Caki2 (cell line): ENCODE results near the gene DCDC1. TPM values are rescaled to one million over a fixed set of nuclear protein-coding genes. Genes with fewer than 3 reads are reported as not detected.
"Not testable (repeated sequence)": the region's sequence is repeated elsewhere in the genome, so short reads cannot be mapped to it uniquely, and the experiment has no call there.

Experiments used
- DNase-seq: peaks from one replicate; pipeline ENCODE4 v3.0.0-alpha.2; 2015; ENCODE audit warnings: low read depth
- in situ Hi-C: cut with HindIII; loops from 2 replicates; pipeline ENCODE4 v1.10.0; 2016; ENCODE audit warnings: low sequenced_read_pairs, low pct_unique_long_range_greater_than_20kb, mixed read lengths
- total RNA-seq: library from RNA; depleted of rRNA; stranded (reverse); fragments of >200 nt; shearing (Covaris generic); gene quantifications from 2 replicates; pipeline ENCODE4 v1.2.3, GENCODE V29; 2014; ENCODE audit warnings: low replicate concordance

Gene DCDC1
- total RNA-seq, 1 experiment from 2014 or later: not detected

GRCh38 chr11:31337806-31338205 is 31.7 kb downstream of the DCDC1 start:
- no peak for DNase-seq
- in situ Hi-C loops: no loop called here

DNA sequence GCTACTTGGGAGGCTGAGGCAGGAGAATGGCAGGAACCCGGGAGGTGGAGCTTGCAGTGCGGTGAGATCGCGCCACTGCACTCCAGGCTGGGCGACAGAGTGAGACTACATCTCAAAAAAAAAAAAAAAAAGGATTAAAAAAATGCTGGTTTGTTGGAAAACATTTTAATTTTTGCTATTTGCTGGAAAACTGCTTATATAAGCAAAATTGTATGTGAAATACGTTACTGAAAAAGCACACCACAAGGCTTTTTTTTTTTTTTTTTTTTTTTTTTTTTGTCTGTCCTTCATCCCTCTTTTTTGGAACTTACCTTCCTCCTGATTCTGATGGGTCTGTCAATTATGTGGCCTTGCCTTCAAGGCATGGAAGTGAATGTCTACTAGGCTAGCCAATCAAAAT is 40.8 kb downstream of the DCDC1 start:
- no peak for DNase-seq
- in situ Hi-C loops: no loop called here

DNA sequence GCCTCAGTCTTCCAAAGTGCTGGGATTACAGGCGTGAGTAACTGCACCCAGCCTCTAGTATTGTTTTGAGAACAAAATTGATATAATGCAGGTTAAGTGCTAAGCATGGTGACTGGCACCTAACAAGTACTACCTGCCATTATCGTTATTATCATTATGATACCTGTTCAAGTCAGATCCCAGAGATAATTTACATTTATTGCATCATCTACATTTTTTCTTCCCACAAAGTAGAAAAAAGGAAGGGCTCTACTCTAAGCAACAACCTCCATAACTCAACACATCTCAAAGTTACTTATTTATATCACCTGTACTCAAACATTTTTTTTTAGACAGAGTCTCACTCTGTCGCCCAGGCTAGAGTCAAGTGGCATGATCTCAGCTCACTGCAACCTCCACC is 42.1 kb downstream of the DCDC1 start:
- in situ Hi-C loops: no loop called here
- no peak for DNase-seq

DNA sequence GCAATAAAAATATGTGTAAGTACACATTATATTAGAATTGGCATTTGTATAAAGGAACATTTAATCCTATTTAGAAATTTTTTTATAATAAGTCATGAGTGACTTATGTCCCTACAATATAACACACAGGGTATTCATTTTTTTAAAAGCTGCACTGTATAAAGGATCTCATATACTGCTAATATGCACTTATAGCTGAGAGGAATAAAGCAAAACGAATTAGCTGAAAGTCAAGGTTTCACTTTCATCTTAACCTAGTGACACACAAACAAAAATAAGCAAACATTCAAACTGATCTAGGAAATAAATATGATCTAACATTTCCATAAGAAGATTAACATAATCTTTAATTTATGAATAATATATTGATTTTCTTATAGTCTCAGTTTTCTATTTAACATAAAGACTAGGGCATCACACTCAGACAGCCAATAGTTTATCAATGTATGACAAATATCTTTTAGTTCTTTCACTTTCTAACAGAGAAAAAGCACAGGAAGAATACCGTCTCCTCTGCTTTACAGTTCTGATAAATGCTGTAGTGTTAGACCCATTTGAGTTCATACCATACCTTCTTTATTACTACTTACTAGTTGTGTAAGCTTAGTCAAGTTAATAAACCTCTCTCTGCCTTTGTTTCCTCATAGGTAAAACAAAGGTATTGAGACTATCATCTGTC is 42.9 kb downstream of the DCDC1 start:
- no peak for DNase-seq
- in situ Hi-C loops: no loop called here

DNA sequence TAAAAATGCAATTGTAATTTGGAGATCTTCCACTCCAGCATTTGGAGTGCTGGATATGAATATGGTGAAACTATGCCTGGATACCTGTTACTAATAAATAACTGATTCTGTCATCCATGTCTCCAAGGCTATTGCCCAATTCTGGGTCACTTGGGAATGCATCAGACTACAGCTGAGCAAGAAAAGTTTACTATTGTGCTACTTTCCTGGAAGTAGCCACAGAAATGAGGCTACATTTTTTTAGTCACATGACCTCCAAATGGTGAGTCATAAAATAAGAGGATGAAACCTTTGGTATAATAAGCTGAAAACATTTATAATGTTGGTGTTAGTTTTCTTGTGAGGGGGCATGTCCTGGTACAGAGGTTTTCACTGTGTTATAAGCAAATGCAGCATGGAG is 44.4 kb downstream of the DCDC1 start:
- DNase-seq: no peak
- in situ Hi-C loops: no loop called here

- in situ Hi-C loops: no loop called here
Measured at GRCh38 chr11:31323145-31323544, 46.4 kb downstream of the DCDC1 start.

DNA sequence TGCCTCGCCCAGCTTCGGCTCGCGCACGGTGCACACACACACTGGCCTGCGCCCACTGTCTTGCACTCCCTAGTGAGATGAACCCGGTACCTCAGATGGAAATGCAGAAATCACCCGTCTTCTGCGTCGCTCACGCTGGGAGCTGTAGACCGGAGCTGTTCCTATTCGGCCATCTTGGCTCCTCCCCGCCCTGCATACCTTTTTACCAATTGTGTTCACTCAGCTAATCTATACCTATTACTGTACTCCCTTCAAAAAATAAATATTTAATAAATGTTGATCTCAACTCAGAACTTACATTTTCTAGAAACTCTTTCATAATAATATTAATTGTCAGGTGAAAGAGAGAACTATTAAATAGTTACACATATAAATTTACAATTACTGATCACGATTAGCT is 48.0 kb downstream of the DCDC1 start:
- DNase-seq: not testable (repeated sequence)

More at GRCh38 chr11:31323145-31323544, 46.4 kb downstream of the DCDC1 start:
- DNase-seq: no peak

DNA sequence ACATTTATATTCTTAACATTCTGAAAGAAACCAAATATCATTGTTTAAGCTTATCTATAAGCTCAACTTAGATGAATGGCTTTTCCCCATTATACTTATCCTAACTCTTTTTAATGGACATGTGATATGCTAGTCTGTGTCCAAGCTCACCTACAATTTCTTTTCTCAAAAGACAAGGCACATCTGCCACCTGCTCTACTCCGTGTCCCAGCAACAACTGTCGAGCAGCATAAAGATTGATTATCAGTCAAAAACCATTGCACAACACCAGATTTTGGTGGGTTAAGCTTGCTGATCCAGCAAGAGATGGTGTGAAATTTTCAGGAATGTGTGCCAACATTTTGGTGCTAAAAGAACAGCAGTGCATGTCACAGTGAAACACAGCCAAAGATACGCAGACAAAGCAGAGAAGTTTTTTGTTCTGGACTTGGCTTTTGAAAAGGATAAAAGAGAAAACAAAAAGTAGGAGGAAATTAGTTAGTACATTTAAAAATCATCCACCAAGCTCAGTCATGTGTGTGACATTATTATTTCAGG is 65.8 kb downstream of the DCDC1 start:
- in situ Hi-C loops: no loop called here
- no peak for DNase-seq

More for the DNA sequence above, 48.0 kb downstream of the DCDC1 start:
- in situ Hi-C loops: not testable (repeated sequence)

DNA sequence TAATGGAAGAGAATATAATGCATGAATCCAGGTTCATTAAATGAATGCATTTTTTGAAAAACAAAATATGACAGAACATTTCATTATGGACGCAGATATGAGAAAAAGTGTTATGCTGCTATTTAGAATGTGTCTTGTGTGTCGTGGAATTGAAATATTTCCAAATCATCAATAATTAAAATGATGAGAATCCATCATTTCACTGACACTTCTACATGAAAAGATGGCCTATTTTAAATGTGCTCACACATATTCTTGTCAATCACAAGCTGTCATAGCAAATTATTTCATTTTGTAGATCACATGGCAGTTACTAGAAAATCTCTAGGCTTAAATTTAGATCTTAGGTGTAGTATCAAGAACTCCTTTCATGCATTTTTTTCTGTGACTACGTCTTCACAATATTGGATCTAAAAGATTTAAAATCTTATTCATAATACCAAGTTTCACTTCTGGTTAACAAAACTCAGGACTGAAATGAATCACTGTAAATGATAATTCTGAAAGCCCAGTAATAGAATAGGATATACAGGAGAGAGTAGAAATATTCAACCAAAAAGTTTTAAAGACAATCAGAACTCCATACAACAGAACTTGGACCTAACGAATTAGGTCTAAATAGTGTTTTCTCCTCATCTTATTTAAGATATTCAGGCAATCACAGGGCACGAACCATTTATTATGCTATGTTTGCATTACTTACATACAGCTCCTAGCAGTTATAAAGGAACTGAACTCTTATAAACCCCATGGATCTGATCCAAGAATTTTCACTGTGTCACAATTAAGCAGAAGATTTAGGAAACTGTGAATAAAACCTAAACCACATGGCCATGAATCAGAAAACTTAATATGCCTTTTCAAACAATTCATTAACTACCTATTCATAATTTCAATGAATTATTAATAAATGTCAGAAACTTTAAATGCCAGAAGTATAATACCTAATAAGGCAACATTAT is 67.7 kb downstream of the DCDC1 start:
- no peak for DNase-seq
- in situ Hi-C loops: no loop called here

DNA sequence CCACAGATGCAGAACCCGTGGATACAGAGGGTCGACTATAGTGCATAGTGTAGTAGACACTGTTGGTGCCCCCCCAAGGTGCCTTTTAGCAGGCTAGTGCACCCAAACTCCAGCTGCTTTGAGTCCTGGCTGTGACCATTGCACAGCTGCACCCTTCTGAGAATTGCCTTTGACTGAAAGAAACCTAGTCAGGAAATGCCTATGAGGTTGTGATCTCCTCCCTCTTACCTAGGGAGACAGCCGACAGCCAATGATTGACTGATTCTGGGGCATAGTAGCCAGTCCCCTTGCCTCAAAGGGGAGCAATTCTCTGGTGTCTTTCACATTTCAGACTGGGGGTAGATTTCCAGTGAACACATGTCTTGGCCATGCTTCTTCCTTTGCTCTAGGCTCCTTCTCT is 74.2 kb downstream of the DCDC1 start:
- in situ Hi-C loops: no loop called here
- DNase-seq: no peak

GRCh38 chr11:31273527-31273926 is 96.0 kb downstream of the DCDC1 start:
- DNase-seq, in situ Hi-C loops: not testable (repeated sequence)

DNA sequence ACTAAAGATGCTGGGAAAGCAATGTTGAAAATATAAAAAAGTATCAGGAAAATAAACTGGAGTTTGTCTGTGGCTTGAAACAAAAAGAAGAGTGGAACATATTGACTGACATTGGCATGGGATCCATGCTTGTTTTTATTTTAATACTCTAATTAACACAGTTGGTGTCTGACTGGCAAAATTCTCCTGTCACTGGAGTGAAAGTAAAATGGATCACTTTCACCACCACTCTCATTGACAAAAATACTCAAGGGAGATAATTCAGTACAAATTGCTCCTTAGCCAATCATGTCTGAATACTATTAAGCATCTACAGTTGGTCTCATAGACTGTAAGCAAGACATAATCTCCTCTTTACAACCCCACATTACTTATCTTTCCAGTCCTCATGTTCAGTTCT is 101.8 kb downstream of the DCDC1 start:
- DNase-seq: no peak
- in situ Hi-C loops: no loop called here

GRCh38 chr11:31264834-31265233 is 104.7 kb downstream of the DCDC1 start:
- in situ Hi-C loops: no loop called here
- no peak for DNase-seq

GRCh38 chr11:31262761-31263160 is 106.8 kb downstream of the DCDC1 start:
- peak; percentile 3 for DNase-seq
- in situ Hi-C loops: no loop called here

- in situ Hi-C loops: no loop called here
- no peak for DNase-seq
Measured at GRCh38 chr11:31259797-31260196, 109.7 kb downstream of the DCDC1 start.

- no peak for DNase-seq
- in situ Hi-C loops: no loop called here
Measured at GRCh38 chr11:31254415-31254814, 115.1 kb downstream of the DCDC1 start.

DNA sequence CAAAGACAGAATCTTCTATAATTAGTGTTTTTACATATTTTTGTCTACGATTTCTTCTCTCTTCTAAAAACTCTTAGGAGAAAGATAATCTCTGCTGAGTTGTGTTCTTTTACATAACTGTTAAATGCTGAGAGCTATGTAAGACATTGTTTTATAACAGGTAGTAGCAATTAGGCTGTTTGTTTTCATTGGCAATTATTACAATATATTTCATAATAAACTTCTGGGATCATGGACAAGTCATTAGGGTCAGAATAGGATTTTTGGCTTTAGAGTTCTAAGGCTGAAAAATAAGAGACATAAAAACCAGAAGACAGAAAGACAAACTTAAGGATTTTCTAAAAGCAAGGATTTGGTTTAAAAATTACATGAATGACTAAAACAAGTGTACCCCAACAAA is 120.8 kb downstream of the DCDC1 start:
- no peak for DNase-seq
- in situ Hi-C loops: no loop called here

GRCh38 chr11:31247321-31247720 is 122.2 kb downstream of the DCDC1 start:
- DNase-seq: no peak
- in situ Hi-C loops: no loop called here

- no peak for DNase-seq
- in situ Hi-C loops: no loop called here
Measured at GRCh38 chr11:31246451-31247165, 122.9 kb downstream of the DCDC1 start.
